ENCODE data around the gene MAGI2. TPM values are rescaled to one million over a fixed set of nuclear protein-coding genes. Genes with fewer than 3 reads are reported as not detected.
"Not testable (repeated sequence)": the region's sequence is repeated elsewhere in the genome, so short reads cannot be mapped to it uniquely, and the experiment has no call there.

MAGI2 gene
- total RNA-seq, 4 donors from 2014 or later: 7.8 to 44.7 (median 21.1) TPM

DNA sequence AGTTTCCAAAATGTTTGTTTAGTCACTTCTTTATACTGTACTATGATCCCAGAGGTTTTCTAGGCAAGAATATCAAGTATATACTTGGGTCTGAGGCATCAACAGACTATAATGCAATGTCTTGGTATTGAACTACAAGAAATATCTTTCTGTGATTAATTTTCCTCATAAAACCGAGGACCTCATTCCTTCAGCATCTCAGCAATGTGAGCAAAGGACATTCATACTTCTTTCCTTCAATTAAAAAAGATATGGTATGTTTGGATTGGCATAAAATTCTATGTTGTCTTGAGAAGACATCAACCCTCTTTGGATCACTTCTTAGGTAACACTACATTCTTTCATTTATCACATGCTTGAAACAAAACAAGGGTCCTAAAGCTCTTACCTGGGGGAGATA is 1130.3 kb downstream of the MAGI2 start:
- Histone ChIP-seq H3K27me3 (no peaks in the 10 kb centered on the region), H3K27ac (no peak overlapping the region), H3K36me3 (no peaks in the 10 kb centered on the region), H3K4me1 (no peaks in the 10 kb centered on the region), H3K4me3 (no peak overlapping the region), H3K9me3 (no peaks in the 10 kb centered on the region)
- no peak for ATAC-seq
- TF ChIP-seq EP300 (IDR thresholded peaks at IDR 0.05): no peak
- WGBS, 2 donors (ENCODE audit: low coverage in 1 of 2): 33 to 48% methylated on average over 1 of the region's 1 CpG

DNA sequence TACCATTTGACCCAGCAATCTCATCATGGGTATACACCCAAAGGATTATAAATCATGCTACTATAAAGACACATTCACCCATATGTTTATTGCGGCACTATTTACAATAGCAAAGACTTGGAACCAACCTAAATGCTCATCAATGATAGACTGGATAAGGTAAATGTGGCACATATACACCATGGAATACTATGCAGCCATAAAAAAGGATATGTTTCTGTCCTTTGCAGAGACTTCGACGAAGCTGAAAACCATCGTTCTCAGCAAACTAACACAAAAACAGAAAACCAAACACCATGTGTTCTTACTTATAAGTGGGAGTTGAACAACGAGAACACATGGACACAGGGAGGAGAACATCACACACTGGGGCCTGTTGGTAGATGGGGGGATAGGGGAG is 1131.2 kb downstream of the MAGI2 start:
- ATAC-seq, H3K9me3 ChIP-seq, H3K4me3 ChIP-seq, H3K27ac ChIP-seq, H3K36me3 ChIP-seq, H3K27me3 ChIP-seq, H3K4me1 ChIP-seq: not testable (repeated sequence)
- WGBS, 2 donors (ENCODE audit: low coverage in 1 of 2): 92 to 98% methylated on average over 5 of the region's 5 CpGs

DNA sequence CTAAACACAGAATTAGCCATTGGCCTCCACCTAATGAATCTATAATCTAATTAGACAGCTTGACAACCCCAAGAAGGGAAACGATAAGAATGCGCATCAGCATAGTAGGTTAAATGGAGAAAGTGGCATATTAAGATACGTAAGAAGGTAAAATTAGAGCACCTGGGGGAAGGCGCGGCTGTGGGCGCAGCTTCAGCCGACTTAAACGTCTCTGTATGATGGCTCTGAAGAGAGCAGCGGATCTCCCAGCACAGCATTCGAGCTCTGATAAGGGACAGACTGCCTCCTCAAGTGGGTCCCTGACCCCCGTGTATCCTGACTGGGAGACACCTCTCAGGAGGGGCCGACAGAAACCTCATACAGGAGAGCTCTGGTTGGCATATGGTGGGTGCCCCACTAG is 1136.1 kb downstream of the MAGI2 start:
- Histone ChIP-seq H3K4me3 (no peak overlapping the region), H3K27ac (no peak overlapping the region), H3K27me3 (no peaks in the 10 kb centered on the region), H3K9me3 (no peaks in the 10 kb centered on the region), H3K36me3 (no peaks in the 10 kb centered on the region), H3K4me1 (no peaks in the 10 kb centered on the region)
- no peak for ATAC-seq
- no peak for TF ChIP-seq POLR2A (IDR thresholded peaks at IDR 0.05)
- no peak for TF ChIP-seq POLR2AphosphoS5 (IDR thresholded peaks at IDR 0.05)
- TF ChIP-seq EP300 (IDR thresholded peaks at IDR 0.05): no peak
- TF ChIP-seq, protein P1, sequence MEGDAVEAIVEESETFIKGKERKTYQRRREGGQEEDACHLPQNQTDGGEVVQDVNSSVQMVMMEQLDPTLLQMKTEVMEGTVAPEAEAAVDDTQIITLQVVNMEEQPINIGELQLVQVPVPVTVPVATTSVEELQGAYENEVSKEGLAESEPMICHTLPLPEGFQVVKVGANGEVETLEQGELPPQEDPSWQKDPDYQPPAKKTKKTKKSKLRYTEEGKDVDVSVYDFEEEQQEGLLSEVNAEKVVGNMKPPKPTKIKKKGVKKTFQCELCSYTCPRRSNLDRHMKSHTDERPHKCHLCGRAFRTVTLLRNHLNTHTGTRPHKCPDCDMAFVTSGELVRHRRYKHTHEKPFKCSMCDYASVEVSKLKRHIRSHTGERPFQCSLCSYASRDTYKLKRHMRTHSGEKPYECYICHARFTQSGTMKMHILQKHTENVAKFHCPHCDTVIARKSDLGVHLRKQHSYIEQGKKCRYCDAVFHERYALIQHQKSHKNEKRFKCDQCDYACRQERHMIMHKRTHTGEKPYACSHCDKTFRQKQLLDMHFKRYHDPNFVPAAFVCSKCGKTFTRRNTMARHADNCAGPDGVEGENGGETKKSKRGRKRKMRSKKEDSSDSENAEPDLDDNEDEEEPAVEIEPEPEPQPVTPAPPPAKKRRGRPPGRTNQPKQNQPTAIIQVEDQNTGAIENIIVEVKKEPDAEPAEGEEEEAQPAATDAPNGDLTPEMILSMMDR (IDR thresholded peaks at IDR 0.05): no peak
- WGBS, 2 donors (ENCODE audit: low coverage in 1 of 2): 78 to 97% methylated on average over 12 of the region's 12 CpGs

DNA sequence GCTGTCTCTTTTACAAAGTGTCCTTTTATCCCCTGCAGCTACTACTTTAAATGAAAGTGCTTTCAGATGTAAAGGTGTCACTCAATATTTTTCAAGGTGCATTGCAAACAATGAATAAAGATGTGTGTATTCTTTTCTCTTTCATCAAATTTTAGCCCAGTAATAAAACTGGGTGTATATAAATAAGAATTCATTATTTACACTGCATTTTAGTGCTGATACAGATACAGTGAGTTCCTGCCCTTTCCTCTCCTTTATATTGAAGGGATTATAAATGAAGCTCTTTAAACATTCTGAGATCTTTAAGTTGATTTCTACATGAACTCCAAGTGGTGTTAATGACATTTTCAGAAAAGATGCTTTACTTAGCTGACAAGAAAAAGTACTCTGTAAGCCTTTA is 1137.4 kb downstream of the MAGI2 start:
- H3K27ac ChIP-seq: no peak overlapping the region
- no peaks in the 10 kb centered on the region for H3K9me3 ChIP-seq
- H3K27me3 ChIP-seq: no peaks in the 10 kb centered on the region
- TF ChIP-seq POLR2A (IDR thresholded peaks at IDR 0.05) (no peak), EP300 (IDR thresholded peaks at IDR 0.05) (no peak), POLR2AphosphoS5 (IDR thresholded peaks at IDR 0.05) (no peak)
- TF ChIP-seq, protein P1 (IDR thresholded peaks at IDR 0.05): no peak
- H3K4me3 ChIP-seq: no peak overlapping the region
- ATAC-seq: no peak
- no peaks in the 10 kb centered on the region for H3K36me3 ChIP-seq
- no peaks in the 10 kb centered on the region for H3K4me1 ChIP-seq

DNA sequence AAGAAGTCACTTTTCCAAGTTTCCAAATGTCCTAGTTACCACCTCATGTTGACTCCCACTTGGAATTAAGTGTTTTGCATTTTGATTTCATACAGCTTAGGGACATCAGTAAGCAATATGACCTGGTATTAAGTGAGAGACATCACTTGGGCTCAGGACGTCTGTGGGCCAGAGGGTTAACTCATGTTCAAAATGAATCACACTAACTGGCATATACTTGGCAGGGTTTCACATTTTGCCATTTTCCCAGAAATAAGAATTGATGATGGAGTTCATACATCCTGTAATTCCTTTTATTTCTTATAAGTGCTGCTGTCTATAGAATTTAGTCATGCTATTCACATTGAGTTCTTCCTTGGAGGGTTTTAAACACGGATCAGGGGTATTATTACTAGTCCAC is 1138.3 kb downstream of the MAGI2 start:
- H3K27ac ChIP-seq: no peak overlapping the region
- TF ChIP-seq POLR2AphosphoS5 (IDR thresholded peaks at IDR 0.05): no peak
- TF ChIP-seq EP300 (IDR thresholded peaks at IDR 0.05): no peak
- TF ChIP-seq POLR2A (IDR thresholded peaks at IDR 0.05): no peak
- TF ChIP-seq, protein P1 (IDR thresholded peaks at IDR 0.05): no peak
- ATAC-seq: no peak
- H3K9me3 ChIP-seq: no peaks in the 10 kb centered on the region
- no peaks in the 10 kb centered on the region for H3K4me1 ChIP-seq
- H3K27me3 ChIP-seq: no peaks in the 10 kb centered on the region
- H3K4me3 ChIP-seq: no peak overlapping the region
- 58 to 73% methylated on average over 2 of the region's 2 CpGs for WGBS, 2 donors (ENCODE audit: low coverage in 1 of 2)
- no peaks in the 10 kb centered on the region for H3K36me3 ChIP-seq

DNA sequence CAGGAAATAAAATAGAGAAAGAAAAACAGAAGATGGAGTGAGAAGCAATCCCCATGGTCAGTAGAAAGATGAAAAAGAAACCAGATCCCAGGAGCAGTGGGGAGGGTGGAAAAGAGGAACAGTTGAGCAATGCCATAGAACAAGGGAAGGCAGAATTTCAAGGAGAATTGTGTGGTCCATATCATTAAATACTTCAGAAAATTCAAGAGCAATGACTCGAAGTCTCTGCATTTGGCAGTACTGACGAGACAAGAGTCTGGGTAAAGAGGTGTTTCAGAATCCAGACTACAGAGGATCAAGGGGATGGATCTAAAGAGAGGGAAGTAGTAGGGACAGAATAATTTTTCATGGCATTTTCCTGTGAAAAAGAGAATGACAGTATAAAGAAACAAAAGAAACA is 1142.3 kb downstream of the MAGI2 start:
- no peak for ATAC-seq
- H3K4me3 ChIP-seq: no peak overlapping the region
- 80 to 100% methylated on average over 1 to 2 of the region's 2 CpGs for whole genome bisulfite sequencing, 2 donors (ENCODE audit: low coverage in 1 of 2)
- no peaks in the 10 kb centered on the region for H3K36me3 ChIP-seq
- TF ChIP-seq, protein P1 (IDR thresholded peaks at IDR 0.05): no peak
- no peak for TF ChIP-seq POLR2AphosphoS5 (IDR thresholded peaks at IDR 0.05)
- TF ChIP-seq POLR2A (IDR thresholded peaks at IDR 0.05): no peak
- TF ChIP-seq EP300 (IDR thresholded peaks at IDR 0.05): no peak
- H3K27me3 ChIP-seq: no peaks in the 10 kb centered on the region
- no peak overlapping the region for H3K27ac ChIP-seq
- no peaks in the 10 kb centered on the region for H3K4me1 ChIP-seq
- H3K9me3 ChIP-seq: no peaks in the 10 kb centered on the region
